HCT116 (cell line): ENCODE results near the gene MEGF10. TPM values are rescaled to one million over a fixed set of nuclear protein-coding genes. Genes with fewer than 3 reads are reported as not detected.

Source experiments
- ATAC-seq: fragments of 200-7000 bp; cut with Tn5 transposase; 2 replicates; pipeline ENCODE4 v1.9.1; 2020; ENCODE audit warnings: mild to moderate bottlenecking, moderate library complexity
- BruUV-seq: library from RNA; stranded (reverse); fragments of 400-500 nt; replicated peaks from 2 replicates; lab custom pipeline; 2021; lab: Mats Ljungman, UMichigan
- CTCF ChIA-PET: fragments of 300-600 bp; sonication (Branson Sonifier 250); formaldehyde crosslinking; loops from one replicate; lab custom pipeline; 2021; ENCODE audit warnings: antibody characterized with exemption; lab: Charles Lee
- POLR2A ChIA-PET: fragments of 300-600, 350-600 bp; sonication (Branson Sonifier 250); formaldehyde crosslinking; loops from one replicate; lab custom pipeline; 2021; ENCODE audit warnings: antibody characterized with exemption; lab: Charles Lee
- RAD21 ChIA-PET, 2 experiments: fragments of 300-600 bp; sonication (Branson Sonifier 250); formaldehyde crosslinking; loops; one replicate each; lab custom pipeline; 2023; ENCODE audit warnings: low total read pairs in 2 of 2; ENCODE audit not compliant: uncharacterized antibody in 2 of 2, unreplicated experiment in 2 of 2, low non-redundant PET in 1 of 2; lab: Charles Lee
- DNase-seq: peaks from one replicate; pipeline ENCODE4 v3.0.0-alpha.2; 2010; ENCODE audit warnings: low read depth, low spot score
- H2AFZ ChIP-seq: fragments of 200-600 bp; shearing (Covaris generic), sonication (generic); 2 replicates; pipeline ENCODE4 v1.6.1; 2017; ENCODE audit warnings: low read depth, mixed run types, mixed read lengths, antibody characterized with exemption, low read length; ENCODE audit not compliant: poor library complexity, severe bottlenecking
- H3K27ac ChIP-seq: 2 replicates; pipeline ENCODE4 v1.5.1; 2012; ENCODE audit warnings: low read depth, low read length
- H3K27me3 ChIP-seq: fragments of 200-600 bp; sonication (generic); 2 replicates; pipeline ENCODE4 v1.6.1; 2016; ENCODE audit warnings: mixed run types, low read length, mixed read lengths; ENCODE audit not compliant: insufficient read depth
- H3K36me3 ChIP-seq, 2 experiments: fragments of 200-500 bp in 1 of 2; fragments of 200-600 bp in 1 of 2; sonication (Bioruptor generic) in 1 of 2; sonication (generic) in 1 of 2; 2 replicates each; pipeline versions ENCODE4 v1.5.1 to v1.6.1; 2014 to 2016; ENCODE audit warnings: low read length in 2 of 2, inconsistent platforms in 1 of 2, mixed read lengths in 1 of 2, mixed run types in 1 of 2; ENCODE audit not compliant: insufficient read depth in 2 of 2, control insufficient read depth in 1 of 2
- H3K4me1 ChIP-seq, 2 experiments: fragments of 200-600 bp in 1 of 2; sonication (generic) in 1 of 2; 2 replicates each; pipeline versions ENCODE4 v1.5.1 to v1.6.1; 2012 to 2017; ENCODE audit warnings: low read length in 2 of 2, inconsistent platforms in 1 of 2, mild to moderate bottlenecking in 1 of 2, mixed read lengths in 1 of 2, mixed run types in 1 of 2, moderate library complexity in 1 of 2; ENCODE audit not compliant: insufficient read depth in 2 of 2, control insufficient read depth in 1 of 2
- H3K4me2 ChIP-seq: fragments of 200-600 bp; sonication (generic); 2 replicates; pipeline ENCODE4 v1.6.1; 2017; ENCODE audit warnings: mixed run types, low read length, mixed read lengths
- H3K4me3 ChIP-seq, 2 experiments: fragments of 200-600 bp in 1 of 2; sonication (generic) in 1 of 2; replicated peaks in 1 of 2; 2 replicates each; pipeline ENCODE4 v1.5.1; 2011 to 2016; ENCODE audit warnings: low read length in 2 of 2, control low read depth in 1 of 2, low read depth in 1 of 2, mild to moderate bottlenecking in 1 of 2, mixed read lengths in 1 of 2, mixed run types in 1 of 2
- H3K79me2 ChIP-seq: fragments of 200-600 bp; sonication (generic); 2 replicates; pipeline ENCODE4 v1.6.1; 2017; ENCODE audit warnings: mild to moderate bottlenecking, mixed run types, low read length, moderate library complexity, mixed read lengths; ENCODE audit not compliant: insufficient read depth
- H3K9ac ChIP-seq: fragments of 200-600 bp; sonication (generic); 2 replicates; pipeline ENCODE4 v1.6.1; 2016; ENCODE audit warnings: low read length, mixed read lengths
- H3K9me2 ChIP-seq: fragments of 200-600 bp; sonication (generic), shearing (Covaris generic); 2 replicates; pipeline ENCODE4 v1.6.1; 2017; ENCODE audit warnings: mixed run types, mild to moderate bottlenecking, moderate library complexity; ENCODE audit not compliant: insufficient read depth
- H3K9me3 ChIP-seq, 2 experiments: fragments of 200-500 bp in 1 of 2; fragments of 200-600 bp in 1 of 2; sonication (Bioruptor generic) in 1 of 2; sonication (generic) in 1 of 2; 2 replicates each; pipeline ENCODE4 v1.6.1; 2014 to 2017; ENCODE audit warnings: low read length in 2 of 2, mixed read lengths in 2 of 2, inconsistent platforms in 1 of 2, low read depth in 1 of 2, mild to moderate bottlenecking in 1 of 2, mixed run types in 1 of 2, moderate library complexity in 1 of 2; ENCODE audit not compliant: control insufficient read depth in 1 of 2, insufficient read depth in 1 of 2
- H4K20me1 ChIP-seq: fragments of 200-600 bp; sonication (generic), shearing (Covaris generic); 2 replicates; pipeline ENCODE4 v1.6.1; 2017; ENCODE audit warnings: mixed run types, mild to moderate bottlenecking, moderate library complexity; ENCODE audit not compliant: insufficient read depth
- CBX3 ChIP-seq: IDR thresholded peaks from 2 replicates; pipeline ENCODE4 v1.6.1; 2012; ENCODE audit warnings: low read depth
- CEBPB ChIP-seq: IDR thresholded peaks from 2 replicates; pipeline ENCODE4 v1.6.1; 2012; ENCODE audit warnings: low read depth
- EZH2 ChIP-seq: fragments of 200-600 bp; sonication (generic); IDR thresholded peaks from 2 replicates; pipeline ENCODE4 v1.6.1; 2017; ENCODE audit warnings: antibody characterized with exemption, mixed run types
- JUND ChIP-seq: IDR thresholded peaks from 2 replicates; pipeline ENCODE4 v1.6.1; 2012
- POLR2AphosphoS5 ChIP-seq: IDR thresholded peaks from 2 replicates; pipeline ENCODE4 v1.6.1; 2011; ENCODE audit warnings: mild to moderate bottlenecking, low read depth, low read length, moderate library complexity
- RAD21 ChIP-seq: IDR thresholded peaks from 2 replicates; pipeline ENCODE4 v1.6.1; 2012; ENCODE audit warnings: low read depth, mild to moderate bottlenecking
- SIN3A ChIP-seq: IDR thresholded peaks from 2 replicates; pipeline ENCODE4 v1.6.1; 2012; ENCODE audit warnings: low read depth
- SRF ChIP-seq: IDR thresholded peaks from 2 replicates; pipeline ENCODE4 v1.6.1; 2012; ENCODE audit warnings: low read depth
- YY1 ChIP-seq: IDR thresholded peaks from 2 replicates; pipeline ENCODE4 v1.6.1; 2011; ENCODE audit warnings: low read length, low read depth, moderate library complexity, mild to moderate bottlenecking; ENCODE audit not compliant: insufficient replicate concordance; ENCODE audit errors: extremely low read depth
- ZNF274 ChIP-seq: fragments of 200-500 bp; sonication (Bioruptor generic); IDR thresholded peaks from 2 replicates; pipeline ENCODE4 v1.6.1; 2014; ENCODE audit warnings: mild to moderate bottlenecking, low read depth, low read length, inconsistent platforms
- intact Hi-C: fragments of 100-400 bp; cut with micrococcal nuclease; formaldehyde crosslinking; loops from 2 replicates; pipeline ENCODE4 v1.10.0; 2022
- total RNA-seq: library from RNA; stranded (reverse); gene quantifications from one replicate; pipeline ENCODE4 v1.2.1, GENCODE V29; 2021; ENCODE audit not compliant: unreplicated experiment
- TF ChIP-seq, protein P1 (sequence below): IDR thresholded peaks from 2 replicates; pipeline ENCODE4 v1.6.1; 2012
- TF ChIP-seq, protein P2 (sequence below): IDR thresholded peaks from 2 replicates; pipeline ENCODE4 v1.6.1; 2012
- TF ChIP-seq, protein P3 (sequence below): IDR thresholded peaks from 2 replicates; pipeline ENCODE4 v1.6.1; 2012; ENCODE audit warnings: low read depth

Gene MEGF10
- total RNA-seq, 1 experiment from 2014 or later, result 0.02 TPM

DNA sequence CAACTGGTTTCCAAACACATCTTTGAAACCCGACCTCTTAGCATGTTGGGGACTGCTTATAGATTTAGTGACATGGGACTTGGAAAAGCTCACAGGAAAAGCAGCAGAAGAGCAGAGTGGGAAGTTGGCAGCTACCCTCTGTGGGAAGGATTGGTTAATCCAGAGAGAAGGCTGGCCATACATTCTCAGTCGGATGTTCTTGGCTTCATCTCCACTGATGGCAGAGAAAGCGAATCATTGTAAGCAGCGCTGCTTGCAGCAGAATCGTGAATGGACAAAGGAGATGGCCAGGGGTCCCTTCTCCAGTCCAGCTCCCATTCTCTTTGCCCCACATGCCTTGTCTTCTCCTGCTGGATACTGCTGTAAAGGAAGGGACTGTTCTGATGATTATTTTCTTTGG lies 62.7 kb downstream of the MEGF10 start:
- Histone ChIP-seq H3K4me1 (no peaks in the 10 kb centered on the region), H3K79me2 (no peaks in the 10 kb centered on the region), H3K4me2 (no peak overlapping the region), H3K9me2 (no peaks in the 10 kb centered on the region), H3K27me3 (no peaks in the 10 kb centered on the region), H2AFZ (no peak overlapping the region), H3K9ac (no peak overlapping the region), H3K4me3 (no peak overlapping the region), H3K27ac (no peak overlapping the region), H3K9me3 (no peaks in the 10 kb centered on the region), H4K20me1 (no peaks in the 10 kb centered on the region), H3K36me3 (no peaks in the 10 kb centered on the region)
- ChIA-PET RAD21 (no interaction called here), CTCF (no interaction called here), POLR2A (no interaction called here)
- BruUV-seq, result no TSS peak
- no peak for DNase-seq
- intact Hi-C loops, result no loop called here
- TF ChIP-seq CEBPB, result no peak
- no peak for TF ChIP-seq SRF
- TF ChIP-seq CBX3, result no peak
- TF ChIP-seq SIN3A, result no peak
- TF ChIP-seq YY1, result no peak
- TF ChIP-seq, protein P1, sequence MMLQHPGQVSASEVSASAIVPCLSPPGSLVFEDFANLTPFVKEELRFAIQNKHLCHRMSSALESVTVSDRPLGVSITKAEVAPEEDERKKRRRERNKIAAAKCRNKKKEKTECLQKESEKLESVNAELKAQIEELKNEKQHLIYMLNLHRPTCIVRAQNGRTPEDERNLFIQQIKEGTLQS, result no peak
- no peak for TF ChIP-seq ZNF274
- TF ChIP-seq EZH2, result no peak
- TF ChIP-seq, protein P2, sequence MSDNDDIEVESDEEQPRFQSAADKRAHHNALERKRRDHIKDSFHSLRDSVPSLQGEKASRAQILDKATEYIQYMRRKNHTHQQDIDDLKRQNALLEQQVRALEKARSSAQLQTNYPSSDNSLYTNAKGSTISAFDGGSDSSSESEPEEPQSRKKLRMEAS, result no peak
- no peak for TF ChIP-seq JUND
- TF ChIP-seq RAD21, result no peak
- ATAC-seq, result no peak

DNA sequence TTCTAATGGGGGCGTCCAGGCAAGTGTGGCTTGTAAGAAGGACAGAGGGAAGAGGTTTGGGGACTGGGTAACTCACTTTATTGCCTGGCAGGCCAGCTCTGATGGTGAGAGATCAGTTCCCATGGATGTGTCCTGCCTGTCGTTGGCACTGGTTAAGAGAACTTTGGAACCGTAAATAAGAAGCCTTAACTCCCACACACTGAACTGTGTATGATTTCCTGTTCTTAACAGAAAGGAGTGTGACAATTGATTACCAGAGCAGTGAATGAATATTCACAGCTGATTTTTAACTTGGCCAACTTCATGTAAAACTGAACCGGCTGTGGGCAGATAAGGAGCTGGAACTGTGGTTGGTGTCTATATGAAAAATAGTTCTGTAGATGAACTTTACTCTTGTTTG lies 63.2 kb downstream of the MEGF10 start:
- Histone ChIP-seq H3K4me2 (no peak overlapping the region), H2AFZ (no peak overlapping the region), H3K4me1 (no peaks in the 10 kb centered on the region), H3K4me3 (no peak overlapping the region), H3K27me3 (no peaks in the 10 kb centered on the region)
- POLR2A ChIA-PET, result no interaction called here
- TF ChIP-seq POLR2AphosphoS5 (no peak), JUND (no peak), SRF (no peak), SIN3A (no peak)
- TF ChIP-seq, protein P3, sequence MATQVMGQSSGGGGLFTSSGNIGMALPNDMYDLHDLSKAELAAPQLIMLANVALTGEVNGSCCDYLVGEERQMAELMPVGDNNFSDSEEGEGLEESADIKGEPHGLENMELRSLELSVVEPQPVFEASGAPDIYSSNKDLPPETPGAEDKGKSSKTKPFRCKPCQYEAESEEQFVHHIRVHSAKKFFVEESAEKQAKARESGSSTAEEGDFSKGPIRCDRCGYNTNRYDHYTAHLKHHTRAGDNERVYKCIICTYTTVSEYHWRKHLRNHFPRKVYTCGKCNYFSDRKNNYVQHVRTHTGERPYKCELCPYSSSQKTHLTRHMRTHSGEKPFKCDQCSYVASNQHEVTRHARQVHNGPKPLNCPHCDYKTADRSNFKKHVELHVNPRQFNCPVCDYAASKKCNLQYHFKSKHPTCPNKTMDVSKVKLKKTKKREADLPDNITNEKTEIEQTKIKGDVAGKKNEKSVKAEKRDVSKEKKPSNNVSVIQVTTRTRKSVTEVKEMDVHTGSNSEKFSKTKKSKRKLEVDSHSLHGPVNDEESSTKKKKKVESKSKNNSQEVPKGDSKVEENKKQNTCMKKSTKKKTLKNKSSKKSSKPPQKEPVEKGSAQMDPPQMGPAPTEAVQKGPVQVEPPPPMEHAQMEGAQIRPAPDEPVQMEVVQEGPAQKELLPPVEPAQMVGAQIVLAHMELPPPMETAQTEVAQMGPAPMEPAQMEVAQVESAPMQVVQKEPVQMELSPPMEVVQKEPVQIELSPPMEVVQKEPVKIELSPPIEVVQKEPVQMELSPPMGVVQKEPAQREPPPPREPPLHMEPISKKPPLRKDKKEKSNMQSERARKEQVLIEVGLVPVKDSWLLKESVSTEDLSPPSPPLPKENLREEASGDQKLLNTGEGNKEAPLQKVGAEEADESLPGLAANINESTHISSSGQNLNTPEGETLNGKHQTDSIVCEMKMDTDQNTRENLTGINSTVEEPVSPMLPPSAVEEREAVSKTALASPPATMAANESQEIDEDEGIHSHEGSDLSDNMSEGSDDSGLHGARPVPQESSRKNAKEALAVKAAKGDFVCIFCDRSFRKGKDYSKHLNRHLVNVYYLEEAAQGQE, result no peak
- TF ChIP-seq, protein P1, result no peak
- TF ChIP-seq, all 23 proteins: peak for 0
- ATAC-seq, result no peak
- BruUV-seq, result no TSS peak
- intact Hi-C loops, result no loop called here
- no peak overlapping the region for H3K9ac ChIP-seq
- ChIA-PET CTCF (no interaction called here), RAD21 (no interaction called here)
- H4K20me1 ChIP-seq, result no peaks in the 10 kb centered on the region
- H3K9me3 ChIP-seq, result no peaks in the 10 kb centered on the region
- no peak overlapping the region for H3K27ac ChIP-seq
- H3K79me2 ChIP-seq, result no peaks in the 10 kb centered on the region
- DNase-seq, result no peak
- no peaks in the 10 kb centered on the region for H3K36me3 ChIP-seq
- H3K9me2 ChIP-seq, result no peaks in the 10 kb centered on the region
